GM18519 (cell line): Measurements from ENCODE around the gene RFPL4A.
"Not testable (repeated sequence)": the region's sequence is repeated elsewhere in the genome, so short reads cannot be mapped to it uniquely, and the experiment has no call there.

ENCODE experiments used
- ATAC-seq: cut with Tn5 transposase; IDR thresholded peaks from one replicate; pipeline ENCODE4 v1.9.1; 2021; ENCODE audit warnings: mild to moderate bottlenecking, moderate library complexity; ENCODE audit not compliant: unreplicated experiment, low FRiP score

RFPL4A gene

DNA sequence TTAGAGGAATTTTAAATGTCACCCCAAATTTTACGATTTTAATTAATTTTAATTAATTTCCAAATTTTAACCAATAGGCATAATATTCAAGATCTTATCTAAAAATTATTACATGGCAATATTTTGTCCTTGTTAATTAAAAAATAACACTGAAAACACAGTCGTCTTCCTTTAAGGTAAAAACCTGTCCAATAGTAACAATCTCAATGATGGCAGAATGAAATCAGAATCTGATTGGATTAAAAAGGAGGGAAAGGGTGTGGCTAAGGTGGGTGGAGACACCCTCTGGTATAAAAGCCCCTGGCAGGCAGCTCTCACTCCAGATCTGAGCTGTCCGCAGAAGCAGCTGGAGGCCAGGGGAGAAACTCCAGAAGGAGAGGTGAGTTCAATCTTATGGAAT lies at the start of gene RFPL4A:
TSS of gene RFPL4A (plus strand) at position 301 of the 400 bp plus-strand sequence. CDS start 2,704 bp downstream, outside the sequence.
- not testable (repeated sequence) for ATAC-seq

GRCh38 chr19:55711719-55712118 lies 47.2 kb upstream of the RFPL4A start:
- ATAC-seq = no peak

GRCh38 chr19:55712804-55713631 lies 45.9 kb upstream of the RFPL4A start:
- no peak for ATAC-seq

- no peak for ATAC-seq
These were observed 42.4 kb upstream of the RFPL4A start for GRCh38 chr19:55716531-55716930.

- no peak for ATAC-seq
These were observed 41.6 kb upstream of the RFPL4A start for GRCh38 chr19:55717251-55717650.

DNA sequence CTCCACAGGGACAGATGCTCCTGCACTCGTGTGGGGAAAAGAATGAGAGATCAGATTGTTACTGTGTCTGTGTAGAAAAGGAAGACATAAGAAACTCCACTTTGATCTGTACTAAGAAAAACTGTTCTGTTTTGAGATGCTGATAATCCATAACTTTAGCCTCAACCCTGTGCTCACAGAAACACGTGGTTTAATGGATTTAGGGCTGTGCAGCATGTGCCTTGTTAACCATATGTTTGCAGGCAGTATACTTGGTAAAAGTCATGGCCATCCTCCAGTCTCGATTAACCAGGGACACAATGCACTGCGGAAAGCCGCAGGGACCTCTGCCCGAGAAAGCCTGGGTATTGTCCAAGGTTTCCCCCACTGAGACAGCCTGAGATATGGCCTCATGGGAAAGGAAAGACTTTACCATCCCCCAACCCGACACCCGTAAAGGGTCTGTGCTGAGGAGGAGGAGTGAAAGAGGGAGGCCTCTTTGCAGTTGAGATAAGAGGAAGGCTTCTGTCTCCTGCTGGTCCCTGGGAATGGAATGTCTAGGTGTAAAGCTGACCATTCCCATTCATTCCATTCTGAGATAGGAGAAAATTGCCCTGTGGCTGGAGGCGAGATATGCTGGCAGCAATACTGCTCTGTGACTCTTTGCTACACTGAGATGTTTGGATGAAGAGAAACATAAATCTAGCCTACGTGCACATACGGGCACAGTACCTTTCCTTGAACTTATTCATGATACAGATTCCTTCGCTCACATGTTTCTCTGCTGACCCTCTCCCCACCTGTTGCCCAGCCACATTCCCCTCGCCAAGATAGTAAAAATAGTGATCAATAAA lies 40.8 kb upstream of the RFPL4A start:
- not testable (repeated sequence) for ATAC-seq

GRCh38 chr19:55720214-55720746 lies 38.6 kb upstream of the RFPL4A start:
- ATAC-seq = no peak

GRCh38 chr19:55720801-55721200 lies 38.1 kb upstream of the RFPL4A start:
- no peak for ATAC-seq

- no peak for ATAC-seq
These were observed 35.4 kb upstream of the RFPL4A start for GRCh38 chr19:55723491-55723890.

DNA sequence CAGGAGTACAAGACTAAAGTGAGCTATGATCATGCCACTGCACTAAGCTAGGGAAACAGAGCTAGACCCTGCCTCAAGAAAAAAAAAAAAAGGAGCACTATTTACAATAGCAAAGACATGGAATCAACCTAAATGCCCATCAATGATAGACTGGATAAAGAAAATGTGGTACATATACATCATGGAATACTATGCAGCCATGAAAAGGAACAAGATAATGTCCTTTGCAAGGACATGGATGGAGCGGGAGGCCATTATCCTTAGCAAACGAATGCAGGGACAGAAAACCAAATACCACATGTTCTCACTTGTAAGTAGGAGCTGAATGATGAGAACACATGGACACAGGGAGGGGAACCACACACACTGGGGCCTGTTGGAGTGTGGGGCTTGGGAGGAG lies 28.5 kb upstream of the RFPL4A start:
- not testable (repeated sequence) for ATAC-seq

DNA sequence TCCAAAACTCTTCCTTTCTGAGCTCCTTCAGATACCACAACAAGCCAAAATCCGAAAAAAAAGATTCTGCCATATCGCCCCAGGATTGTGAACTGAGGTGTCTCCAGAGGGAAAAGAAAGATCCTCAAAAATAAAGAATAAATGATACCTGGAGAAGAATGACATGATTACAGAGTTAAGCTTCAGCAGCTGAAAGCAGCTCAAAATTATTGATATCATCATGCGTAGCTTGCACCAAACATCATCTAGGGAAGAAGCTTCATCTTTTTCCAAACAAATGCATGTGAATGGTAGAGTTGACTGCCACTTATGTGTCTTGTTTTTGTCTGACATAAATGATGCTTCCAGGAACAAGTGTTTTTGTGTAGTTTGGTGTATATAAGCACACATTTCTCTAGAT lies 20.6 kb upstream of the RFPL4A start, which contains the start of gene NLRP9:
TSS of gene NLRP9 (minus strand) at position 101 of the 400 bp plus-strand sequence. CDS start at position 73, 28 bp downstream.
- ATAC-seq = no peak

DNA sequence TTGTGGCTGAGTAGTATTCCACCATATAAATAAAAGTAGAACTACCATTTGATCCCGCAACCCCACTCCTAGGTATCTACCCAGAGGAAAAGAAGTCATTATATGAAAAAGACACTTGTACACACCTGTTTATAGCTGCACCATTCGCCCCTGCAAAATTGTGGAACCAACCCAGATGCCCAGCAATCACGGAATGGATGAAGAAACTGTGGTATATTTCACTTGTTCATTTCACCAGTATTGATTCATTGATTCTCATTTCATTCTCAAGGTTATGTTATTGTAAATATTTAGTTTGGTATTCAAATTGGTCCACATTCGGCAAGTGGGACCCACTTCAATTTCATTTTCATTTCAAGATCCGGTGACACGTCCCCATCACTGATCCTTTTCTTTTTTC lies 8.2 kb upstream of the RFPL4A start:
- no peak for ATAC-seq

GRCh38 chr19:55753401-55753800 lies 5.5 kb upstream of the RFPL4A start:
- no peak for ATAC-seq

GRCh38 chr19:55756808-55757207 lies 2.1 kb upstream of the RFPL4A start:
- ATAC-seq = not testable (repeated sequence)

DNA sequence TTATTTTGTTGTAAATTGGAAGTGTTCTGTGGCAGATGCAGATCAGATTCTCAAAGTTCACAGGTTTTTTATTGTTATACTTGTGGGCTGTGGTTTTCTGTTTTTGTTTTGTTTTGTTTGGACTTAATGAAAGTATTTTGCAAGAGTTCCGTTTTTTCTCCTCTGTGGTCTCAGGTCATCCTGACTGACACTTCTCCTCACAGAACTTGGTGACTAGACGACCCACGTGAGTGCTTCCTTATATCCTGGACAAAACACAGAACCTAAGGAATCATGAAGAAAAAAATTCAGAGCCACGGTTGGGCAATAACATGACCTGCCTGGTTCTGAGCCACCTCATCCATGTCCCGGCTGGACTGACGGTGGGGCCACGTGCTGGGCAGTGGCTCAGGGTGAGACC lies 7.6 kb downstream of the RFPL4A start:
- ATAC-seq = no peak

- ATAC-seq = not testable (repeated sequence)
These were observed 9.9 kb downstream of the RFPL4A start, which contains the start of gene RFPL4AL1 for GRCh38 chr19:55768818-55769217. RFPL4AL1 (plus strand) TSS chr19:55769118; CDS start chr19:55771805, 2,687 bp downstream.

- ATAC-seq = not testable (repeated sequence)
These were observed 10.7 kb downstream of the RFPL4A start for GRCh38 chr19:55769632-55770031.

- no peak for ATAC-seq
These were observed 18.6 kb downstream of the RFPL4A start for GRCh38 chr19:55777528-55777927.

DNA sequence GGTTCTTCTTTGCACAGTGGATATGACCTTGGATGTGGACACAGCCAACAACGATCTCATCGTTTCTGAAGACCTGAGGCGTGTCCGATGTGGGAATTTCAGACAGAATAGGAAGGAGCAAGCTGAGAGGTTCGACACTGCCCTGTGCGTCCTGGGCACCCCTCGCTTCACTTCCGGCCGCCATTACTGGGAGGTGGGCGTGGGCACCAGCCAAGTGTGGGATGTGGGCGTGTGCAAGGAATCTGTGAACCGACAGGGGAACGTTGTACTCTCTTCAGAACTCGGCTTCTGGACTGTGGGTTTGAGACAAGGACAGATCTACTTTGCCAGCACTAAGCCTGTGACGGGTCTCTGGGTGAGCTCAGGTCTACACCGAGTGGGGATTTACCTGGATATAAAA lies 19.4 kb downstream of the RFPL4A start:
- no peak for ATAC-seq

DNA sequence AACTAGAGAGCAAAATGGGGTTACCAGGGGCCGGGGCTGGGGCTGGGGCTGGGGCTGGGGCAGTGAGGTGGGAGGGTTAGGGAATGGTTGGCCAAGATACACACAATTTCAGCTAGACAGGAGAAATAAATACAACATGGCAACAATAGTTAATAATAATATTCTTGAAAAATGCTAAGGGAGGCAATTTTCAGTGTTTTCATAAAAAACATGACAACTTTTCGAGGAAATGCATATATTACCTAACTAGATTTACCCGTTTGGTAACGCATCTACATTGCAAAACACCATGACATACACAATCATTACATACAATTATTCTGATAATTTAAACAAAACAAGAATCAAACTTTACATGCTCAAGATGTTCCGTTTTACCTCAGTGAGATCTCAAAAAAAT lies 22.2 kb downstream of the RFPL4A start:
- no peak for ATAC-seq

DNA sequence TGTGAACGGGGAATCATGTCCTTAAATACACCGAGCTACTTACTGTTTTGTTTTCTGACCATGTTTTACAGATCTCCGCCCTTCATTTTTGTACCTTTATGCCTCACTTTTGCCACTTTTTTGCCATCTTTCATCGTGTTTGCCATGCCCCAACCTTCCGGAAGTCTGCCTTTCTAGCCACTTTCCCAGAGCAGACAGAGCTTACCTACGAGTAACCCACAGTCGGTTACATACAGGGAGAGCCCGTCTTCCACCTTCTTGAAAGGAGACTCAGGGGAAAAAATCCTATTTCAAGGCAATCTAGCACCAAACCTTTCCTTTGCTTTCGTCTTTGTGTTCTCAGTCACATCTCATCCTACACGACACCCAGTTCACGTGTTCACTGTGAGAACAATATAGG lies 36.1 kb downstream of the RFPL4A start:
- ATAC-seq = no peak
